ENCODE results near the gene ANP32B.

DNA sequence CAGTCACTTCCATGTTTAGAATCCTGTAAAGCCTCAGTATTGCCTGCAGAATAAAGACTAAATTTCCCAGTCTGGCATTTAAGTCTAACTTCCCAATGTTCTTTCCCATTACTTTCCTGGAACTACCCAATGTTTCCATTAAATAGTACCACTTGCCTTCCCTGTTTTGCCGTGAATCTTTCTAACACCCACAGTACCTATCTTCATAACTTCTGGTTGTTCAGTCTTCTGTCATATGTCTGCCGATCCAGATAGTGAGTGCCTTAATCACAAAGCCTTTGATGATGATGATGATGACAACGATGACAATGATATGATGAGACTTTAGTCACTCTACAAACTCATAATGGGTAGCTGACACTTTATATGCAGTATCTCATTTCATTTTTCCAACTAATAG, 38.5 kb upstream of the ANP32B start:
- TF ChIP-seq POLR2AphosphoS5 (IDR thresholded peaks at IDR 0.05; ENCODE audit: low read depth, low read length): no peak
- TF ChIP-seq POLR2A (IDR thresholded peaks at IDR 0.05; ENCODE audit: low read depth, low read length): no peak
